HepG2 (cell line): Measurements from ENCODE around the gene RAMP1. TPM values are rescaled to one million over a fixed set of nuclear protein-coding genes. Genes with fewer than 3 reads are reported as not detected.

Experiments
- ATAC-seq: fragments of 200-7000 bp; cut with Tn5 transposase; 3 replicates; pipeline ENCODE4 v1.9.1; 2020; ENCODE audit warnings: mild to moderate bottlenecking, moderate library complexity
- BruUV-seq: library from RNA; stranded (reverse); fragments of 400-500 nt; replicated peaks from 2 replicates; lab custom pipeline; 2021; lab: Mats Ljungman, UMichigan
- CTCF ChIA-PET: fragments of 300-600 bp; formaldehyde crosslinking; extraction: SDS; loops from one replicate; lab custom pipeline; 2021; ENCODE audit warnings: low total read pairs, inconsistent platforms, low intra/inter-chr PET ratio; lab: Yijun Ruan, JAX
- POLR2A ChIA-PET: fragments of 350-600 bp; sonication (Branson Sonifier 250); formaldehyde crosslinking; loops from one replicate; lab custom pipeline; 2020; ENCODE audit warnings: antibody characterized with exemption, inconsistent platforms; lab: Yijun Ruan, JAX
- DNase-seq: peaks from one replicate; pipeline ENCODE4 v3.0.0-alpha.2; 2015; ENCODE audit warnings: low spot score
- FAIRE-seq: peaks from 3 replicates; lab custom pipeline; 2011; peaks lifted over from hg19 to GRCh38; lab: Jason Lieb, UNC
- H2AFZ ChIP-seq: one replicate; pipeline ENCODE4 v1.6.1; 2011; ENCODE audit warnings: low read length, inconsistent platforms
- H3K27ac ChIP-seq: fragments of 300-600 bp; 3 replicates; pipeline ENCODE4 v1.8.0; 2011; ENCODE audit warnings: mixed run types, mild to moderate bottlenecking, mixed read lengths, low read length, inconsistent platforms; ENCODE audit not compliant: insufficient read depth; ENCODE audit errors: extremely low read length
- H3K27me3 ChIP-seq, 2 experiments: fragments of 200-600 bp in 1 of 2; 2 replicates in 1 of 2; 3 replicates in 1 of 2; pipeline versions ENCODE4 v1.6.0 to v1.8.0; 2011; ENCODE audit warnings: low read length in 2 of 2, mild to moderate bottlenecking in 2 of 2, moderate library complexity in 2 of 2, inconsistent platforms in 1 of 2; ENCODE audit not compliant: insufficient read depth in 2 of 2, control insufficient read depth in 1 of 2
- H3K36me3 ChIP-seq, 2 experiments: fragments of 200-600 bp in 1 of 2; replicated peaks in 1 of 2; 2 replicates in 1 of 2; 3 replicates in 1 of 2; pipeline versions ENCODE4 v1.5.1 to v1.8.0; 2011; ENCODE audit warnings: low read length in 2 of 2, inconsistent platforms in 1 of 2; ENCODE audit not compliant: insufficient read depth in 2 of 2, control insufficient read depth in 1 of 2
- H3K4me1 ChIP-seq: 2 replicates; pipeline ENCODE4 v1.5.1; 2012; ENCODE audit warnings: low read length, inconsistent platforms; ENCODE audit not compliant: insufficient read depth
- H3K4me2 ChIP-seq: 2 replicates; pipeline ENCODE4 v1.6.0; 2011; ENCODE audit warnings: low read depth, low read length, inconsistent platforms
- H3K4me3 ChIP-seq, 3 experiments: fragments of 200-600 bp in 1 of 3; sonication (generic), shearing (Covaris generic) in 1 of 3; replicated peaks in 1 of 3; 2 replicates each; pipeline ENCODE4 v1.5.1; 2011 to 2016; ENCODE audit warnings: low read length in 3 of 3, inconsistent platforms in 2 of 3, low read depth in 2 of 3, mild to moderate bottlenecking in 2 of 3, control low read depth in 1 of 3, mixed read lengths in 1 of 3; ENCODE audit not compliant: insufficient read depth in 1 of 3
- H3K79me2 ChIP-seq: one replicate; pipeline ENCODE4 v1.6.1; 2011; ENCODE audit warnings: low read length, inconsistent platforms; ENCODE audit not compliant: insufficient read depth
- H3K9ac ChIP-seq: 2 replicates; pipeline ENCODE4 v1.6.0; 2011; ENCODE audit warnings: mild to moderate bottlenecking, low read depth, low read length, inconsistent platforms; ENCODE audit not compliant: insufficient read depth
- H3K9me3 ChIP-seq: 2 replicates; pipeline ENCODE4 v1.5.1; 2012; ENCODE audit warnings: mild to moderate bottlenecking, low read length
- H4K20me1 ChIP-seq: 2 replicates; pipeline ENCODE4 v1.6.0; 2011; ENCODE audit warnings: inconsistent platforms, mild to moderate bottlenecking, low read length, moderate library complexity; ENCODE audit not compliant: insufficient read depth
- CEBPB ChIP-seq: IDR thresholded peaks from 2 replicates; pipeline ENCODE4 v1.6.1; 2011; ENCODE audit warnings: low read depth, low read length, improper control_type of control experiment, borderline replicate concordance
- FOXA1 ChIP-seq, 2 experiments: fragments of 450-650 bp in 1 of 2; sonication (generic) in 1 of 2; formaldehyde crosslinking in 1 of 2; IDR thresholded peaks; 2 replicates each; pipeline versions ENCODE4 v1.4.0 to v1.6.1; 2016 to 2020; ENCODE audit warnings: missing genetic modification reagents in 1 of 2
- GPN1 ChIP-seq: sonication (generic); formaldehyde crosslinking; IDR thresholded peaks from 2 replicates; pipeline ENCODE4 v1.5.1; 2020; ENCODE audit warnings: missing genetic modification reagents, borderline replicate concordance
- IRF2 ChIP-seq: IDR thresholded peaks from 2 replicates; pipeline ENCODE4 v1.6.1; 2018; ENCODE audit warnings: missing genetic modification reagents, missing compliant biosample characterization
- NFKB2 ChIP-seq: sonication (generic); formaldehyde crosslinking; IDR thresholded peaks from 2 replicates; pipeline ENCODE4 v1.4.0; 2020; ENCODE audit warnings: missing genetic modification reagents, borderline replicate concordance
- NR3C1 ChIP-seq: sonication (generic); formaldehyde crosslinking; IDR thresholded peaks from 2 replicates; pipeline ENCODE4 v1.4.0; 2020; ENCODE audit warnings: missing genetic modification reagents
- TSC22D2 ChIP-seq: sonication (generic); formaldehyde crosslinking; IDR thresholded peaks from 2 replicates; pipeline ENCODE4 v1.5.1; 2020; ENCODE audit warnings: missing genetic modification reagents, mild to moderate bottlenecking, borderline replicate concordance
- YEATS2 ChIP-seq: sonication (generic); formaldehyde crosslinking; IDR thresholded peaks from 2 replicates; pipeline ENCODE4 v1.4.0; 2020; ENCODE audit warnings: missing genetic modification reagents, borderline replicate concordance
- ZBTB20 ChIP-seq: sonication (generic); formaldehyde crosslinking; IDR thresholded peaks from 2 replicates; pipeline ENCODE4 v1.8.1; 2023; ENCODE audit warnings: missing genetic modification reagents, low read depth, mild to moderate bottlenecking, borderline replicate concordance
- ZNF160 ChIP-seq: sonication (generic); formaldehyde crosslinking; IDR thresholded peaks from 2 replicates; pipeline ENCODE4 v1.8.0; 2022; ENCODE audit warnings: mild to moderate bottlenecking, inconsistent platforms, missing genetic modification reagents
- ZNF235 ChIP-seq: sonication (generic); formaldehyde crosslinking; IDR thresholded peaks from 2 replicates; pipeline ENCODE4 v1.8.1; 2023; ENCODE audit warnings: mild to moderate bottlenecking, missing genetic modification reagents, borderline replicate concordance
- ZNF275 ChIP-seq: sonication (generic); formaldehyde crosslinking; IDR thresholded peaks from 2 replicates; pipeline ENCODE4 v1.8.0; 2022; ENCODE audit warnings: missing genetic modification reagents, mild to moderate bottlenecking, inconsistent platforms, borderline replicate concordance
- ZNF446 ChIP-seq: sonication (generic); formaldehyde crosslinking; IDR thresholded peaks from 2 replicates; pipeline ENCODE4 v1.5.0; 2020; ENCODE audit warnings: mild to moderate bottlenecking, missing genetic modification reagents
- ZNF512B ChIP-seq: sonication (generic); formaldehyde crosslinking; IDR thresholded peaks from 2 replicates; pipeline ENCODE4 v1.5.1; 2020; ENCODE audit warnings: missing genetic modification reagents, mild to moderate bottlenecking, borderline replicate concordance
- ZNF75D ChIP-seq: sonication (generic); formaldehyde crosslinking; IDR thresholded peaks from 2 replicates; pipeline ENCODE4 v1.8.1; 2023; ENCODE audit warnings: missing genetic modification reagents, mild to moderate bottlenecking, borderline replicate concordance
- WGBS: methylation state at CpG from one replicate; pipeline ENCODE4 v1.1.6; 2017; ENCODE audit warnings: low lambda C conversion rate; 5-methylcytosine and 5-hydroxymethylcytosine counted together
- in situ Hi-C: cut with HindIII; loops from 2 replicates; pipeline ENCODE4 v1.10.0; 2017; ENCODE audit warnings: low pct_unique_long_range_greater_than_20kb; ENCODE audit not compliant: extremely low pct_ligation_motif_present
- intact Hi-C: fragments of 100-400 bp; cut with micrococcal nuclease; formaldehyde crosslinking; loops from one replicate; pipeline ENCODE4 v1.10.0; 2022; ENCODE audit not compliant: unreplicated experiment
- polyA plus RNA-seq, 8 experiments: library from polyadenylated mRNA; depleted of rRNA in 3 of 8; stranded (reverse) in 7 of 8; unstranded in 1 of 8; fragments of >200 nt; fragmentation: Illumina TruSeq in 4 of 8; extraction: Trizol in 4 of 8; gene quantifications; 2 replicates each; pipeline versions ENCODE4 v1.2.1 to v1.2.3, GENCODE V29; 2011 to 2016; ENCODE audit warnings: low read depth in 4 of 8, missing spikeins in 1 of 8, mixed read lengths in 1 of 8; ENCODE audit not compliant: insufficient read depth in 1 of 8
- total RNA-seq, 5 experiments: library from RNA; depleted of rRNA; stranded (reverse); fragments of >200 nt; fragmentation: Illumina TruSeq; extraction: Trizol; gene quantifications; 2 replicates each; pipeline ENCODE4 v1.2.3, GENCODE V29; 2016; ENCODE audit warnings: low read depth in 1 of 5
- TF ChIP-seq, protein P1 (sequence below): sonication (generic); formaldehyde crosslinking; IDR thresholded peaks from 2 replicates; pipeline ENCODE4 v1.4.0; 2020; ENCODE audit warnings: missing genetic modification reagents, mild to moderate bottlenecking, borderline replicate concordance
- TF ChIP-seq, protein P2 (sequence below): IDR thresholded peaks from 2 replicates; pipeline ENCODE4 v1.6.1; 2018; ENCODE audit warnings: missing genetic modification reagents, mild to moderate bottlenecking, missing compliant biosample characterization

RAMP1 gene
- total and polyA plus RNA-seq, 2 of the 13 experiments (the other 11 are each of a cell fraction or from before 2014, with no cell fraction given), result 0.29 to 0.61 TPM

- TF ChIP-seq, protein P1, sequence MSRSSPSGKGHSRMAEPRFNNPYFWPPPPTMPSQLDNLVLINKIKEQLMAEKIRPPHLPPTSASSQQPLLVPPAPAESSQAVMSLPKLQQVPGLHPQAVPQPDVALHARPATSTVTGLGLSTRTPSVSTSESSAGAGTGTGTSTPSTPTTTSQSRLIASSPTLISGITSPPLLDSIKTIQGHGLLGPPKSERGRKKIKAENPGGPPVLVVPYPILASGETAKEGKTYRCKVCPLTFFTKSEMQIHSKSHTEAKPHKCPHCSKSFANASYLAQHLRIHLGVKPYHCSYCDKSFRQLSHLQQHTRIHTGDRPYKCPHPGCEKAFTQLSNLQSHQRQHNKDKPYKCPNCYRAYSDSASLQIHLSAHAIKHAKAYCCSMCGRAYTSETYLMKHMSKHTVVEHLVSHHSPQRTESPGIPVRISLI (CRISPR knock-in tag), result no peak
- no peak for TF ChIP-seq ZBTB20 (CRISPR knock-in tag)
- TF ChIP-seq, protein P2, sequence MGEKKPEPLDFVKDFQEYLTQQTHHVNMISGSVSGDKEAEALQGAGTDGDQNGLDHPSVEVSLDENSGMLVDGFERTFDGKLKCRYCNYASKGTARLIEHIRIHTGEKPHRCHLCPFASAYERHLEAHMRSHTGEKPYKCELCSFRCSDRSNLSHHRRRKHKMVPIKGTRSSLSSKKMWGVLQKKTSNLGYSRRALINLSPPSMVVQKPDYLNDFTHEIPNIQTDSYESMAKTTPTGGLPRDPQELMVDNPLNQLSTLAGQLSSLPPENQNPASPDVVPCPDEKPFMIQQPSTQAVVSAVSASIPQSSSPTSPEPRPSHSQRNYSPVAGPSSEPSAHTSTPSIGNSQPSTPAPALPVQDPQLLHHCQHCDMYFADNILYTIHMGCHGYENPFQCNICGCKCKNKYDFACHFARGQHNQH (CRISPR knock-in tag), result no peak
- no peak for TF ChIP-seq NR3C1 (CRISPR knock-in tag)
- no peak for TF ChIP-seq NFKB2 (CRISPR knock-in tag)
- TF ChIP-seq TSC22D2, result no peak
- no peak for TF ChIP-seq ZNF512B (CRISPR knock-in tag)
- TF ChIP-seq IRF2 (CRISPR knock-in tag), result no peak
- no peak for TF ChIP-seq FOXA1 (IDR thresholded peaks at IDR 0.05)
- no peak for TF ChIP-seq FOXA1 (CRISPR knock-in tag; IDR thresholded peaks at IDR 0.05)
- TF ChIP-seq GPN1 (CRISPR knock-in tag), result no peak
- TF ChIP-seq ZNF235 (CRISPR knock-in tag), result no peak
- TF ChIP-seq CEBPB, result no peak
- TF ChIP-seq ZNF275 (CRISPR knock-in tag), result no peak
- no peak for TF ChIP-seq ZNF160
- no peak for TF ChIP-seq ZNF75D (CRISPR knock-in tag)
- TF ChIP-seq ZNF446, result no peak
- no peak for TF ChIP-seq YEATS2
- H3K4me1 ChIP-seq, result peaks cover 12% of the 10 kb centered on the region
- CTCF ChIA-PET, result no interaction called here
- H2AFZ ChIP-seq, result no peak overlapping the region
- FAIRE-seq (no peak), DNase-seq (no peak), ATAC-seq (no peak)
- H3K79me2 ChIP-seq, result no peaks in the 10 kb centered on the region
- H3K9me3 ChIP-seq, result peaks cover 11% of the 10 kb centered on the region; the same call in 1 of the 2 replicates
- intact Hi-C loops (no loop called here), in situ Hi-C loops (no loop called here)
- H4K20me1 ChIP-seq, result no peaks in the 10 kb centered on the region
- H3K27ac ChIP-seq, result no peak overlapping the region
- POLR2A ChIA-PET, result no interaction called here
- no TSS peak for BruUV-seq
- H3K27me3 ChIP-seq, result peaks cover 0 to 23% of the 10 kb centered on the region in 2 experiments; a peak in 3 of 5 replicates
- 6% methylated on average over 4 of the region's 4 CpGs for whole genome bisulfite sequencing
- no peaks in the 10 kb centered on the region for H3K36me3 ChIP-seq
- no peak overlapping the region for H3K4me3 ChIP-seq
- no peak overlapping the region for H3K4me2 ChIP-seq
- H3K9ac ChIP-seq, result no peak overlapping the region
These were observed 84.9 kb downstream of the RAMP1 start for GRCh38 chr2:237944302-237944701.
